ENCODE results near the gene FGA. TPM values are rescaled to one million over a fixed set of nuclear protein-coding genes. Genes with fewer than 3 reads are reported as not detected.
"Not testable (repeated sequence)": the region's sequence is repeated elsewhere in the genome, so short reads cannot be mapped to it uniquely, and the experiment has no call there.

FGA gene
- total RNA-seq, 2 donors from 2014 or later, result not detected

DNA sequence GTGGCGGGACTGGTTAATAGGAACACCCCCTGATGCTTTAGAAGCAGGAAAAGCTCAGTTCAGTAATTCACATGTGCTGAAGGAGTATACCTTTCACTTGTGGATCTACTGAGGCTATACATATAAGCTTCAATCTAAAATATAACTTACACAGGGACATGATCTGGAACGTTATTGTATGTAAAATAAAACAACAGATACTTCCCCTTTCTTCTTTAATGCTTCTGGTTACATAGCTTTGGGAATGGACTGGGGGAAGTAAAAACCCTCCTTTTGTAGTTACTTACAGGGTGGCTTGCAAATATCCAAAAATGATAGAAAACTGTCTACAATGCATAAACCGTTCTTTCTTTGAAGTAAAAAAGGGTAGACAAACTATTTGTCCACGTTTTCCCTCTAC, 20.0 kb upstream of the FGA start:
- DNase-seq, result no peak
- no peak for ATAC-seq
- intact Hi-C loops (cut with DNase I, micrococcal nuclease), result no loop called here

DNA sequence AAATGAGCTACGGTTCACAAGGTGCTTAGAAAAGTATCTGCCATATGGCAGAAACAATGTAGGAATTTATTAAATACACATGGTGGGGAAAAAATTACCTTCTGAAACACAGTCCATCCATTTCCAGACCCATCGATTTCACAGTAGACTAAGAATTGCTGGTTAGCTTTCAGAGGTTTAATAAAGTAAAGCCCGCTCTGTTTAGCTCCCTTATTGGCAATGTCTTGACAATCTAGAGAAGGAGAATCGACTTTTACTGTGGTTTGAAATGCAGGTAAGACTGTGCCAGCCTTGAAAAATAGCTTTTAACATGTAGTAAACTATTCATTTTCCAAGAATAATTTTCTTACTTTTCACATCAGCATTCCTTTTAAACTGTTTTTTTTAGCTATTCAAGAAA, 19.0 kb upstream of the FGA start:
- ATAC-seq (no peak), DNase-seq (no peak)
- intact Hi-C loops (cut with DNase I, micrococcal nuclease), result no loop called here

DNA sequence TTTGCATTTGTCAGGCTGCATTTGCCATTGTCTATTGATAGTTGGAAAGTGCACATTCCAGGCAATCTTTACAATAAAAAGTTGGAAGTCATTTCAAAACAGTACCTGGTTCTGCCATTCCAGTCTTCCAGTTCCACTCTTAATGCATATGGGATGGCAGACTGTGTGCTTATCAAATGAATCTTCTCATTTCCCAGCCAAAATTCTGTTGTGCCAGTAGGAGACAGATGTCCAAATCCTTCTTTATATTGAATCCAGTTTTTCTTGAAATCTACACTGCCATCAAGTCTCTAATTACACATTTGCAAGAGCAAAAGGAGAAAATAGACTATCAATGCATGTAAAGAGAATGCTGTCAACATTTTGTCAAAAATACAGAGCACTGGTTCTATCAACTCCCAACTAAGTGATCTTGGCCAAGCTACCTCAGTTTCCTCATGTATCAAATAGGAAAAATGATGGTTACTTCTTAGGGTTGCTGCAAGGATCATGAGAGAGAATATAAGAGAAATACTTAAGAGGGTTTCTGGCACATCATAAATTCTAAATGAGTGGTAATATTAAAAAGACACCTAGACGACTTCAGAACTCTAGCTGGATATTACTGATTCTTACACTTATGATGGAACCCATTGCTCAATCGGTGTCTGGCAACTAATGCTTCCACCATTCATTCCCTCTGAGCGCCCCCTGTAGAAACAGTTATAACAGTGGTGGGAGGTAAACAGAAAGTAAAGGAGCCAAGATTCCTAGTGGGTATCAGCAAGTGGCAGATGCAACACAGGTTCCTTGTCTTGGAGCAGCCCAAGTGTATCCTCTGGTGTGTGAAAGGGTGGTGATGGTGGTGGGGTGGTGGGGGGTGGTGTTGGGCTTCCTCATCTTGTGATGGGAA, 18.1 kb upstream of the FGA start:
- intact Hi-C loops (cut with DNase I, micrococcal nuclease), result no loop called here
- ATAC-seq, result no peak
- DNase-seq, result no peak

DNA sequence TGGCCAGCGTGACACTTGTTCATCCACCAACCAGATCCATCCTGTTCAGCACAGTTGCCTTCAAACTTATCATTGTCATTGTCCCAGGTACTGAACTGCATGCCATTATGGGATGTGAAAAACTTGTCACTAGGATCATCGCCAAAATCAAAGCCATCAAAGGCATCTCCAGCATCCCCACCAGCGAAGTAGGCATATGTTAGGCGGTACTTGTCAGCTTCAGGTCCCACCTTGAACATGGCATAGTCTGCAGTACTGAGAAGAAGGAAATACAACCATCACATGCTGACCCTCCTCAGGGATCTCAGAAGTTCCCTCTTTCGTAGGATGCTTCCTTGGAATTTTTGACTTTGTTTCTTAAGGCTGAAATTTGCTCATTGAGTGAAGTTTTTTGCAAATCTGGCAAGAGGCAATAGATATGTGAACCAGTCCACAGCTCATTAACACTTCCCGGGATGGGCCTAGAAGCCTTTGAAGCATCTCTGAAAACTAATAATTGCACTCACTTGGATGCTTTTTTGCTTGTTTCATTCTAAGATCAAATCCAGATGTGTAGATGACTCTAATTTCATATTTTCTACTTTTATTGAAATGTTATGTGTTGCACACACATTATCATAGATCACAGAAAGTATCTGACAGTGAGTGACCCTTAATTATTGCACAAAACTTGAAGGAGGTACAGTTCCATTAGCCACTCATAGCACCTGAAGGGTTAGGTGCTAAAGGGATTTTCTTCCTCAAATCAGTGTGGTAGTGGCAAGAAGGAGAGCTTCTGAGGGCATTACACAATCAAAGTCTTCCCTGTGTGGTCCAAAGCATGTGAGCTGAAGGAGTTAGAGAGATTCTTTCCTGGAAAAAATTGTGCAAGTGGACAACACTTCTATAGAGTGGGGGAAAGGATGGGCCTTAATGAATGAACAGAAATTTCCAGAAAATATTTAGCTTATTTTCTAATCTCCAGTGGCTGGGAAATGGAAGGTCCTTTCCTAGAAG, 16.5 kb upstream of the FGA start:
- no peak for ATAC-seq
- intact Hi-C loops (cut with DNase I, micrococcal nuclease), result no loop called here
- no peak for DNase-seq

DNA sequence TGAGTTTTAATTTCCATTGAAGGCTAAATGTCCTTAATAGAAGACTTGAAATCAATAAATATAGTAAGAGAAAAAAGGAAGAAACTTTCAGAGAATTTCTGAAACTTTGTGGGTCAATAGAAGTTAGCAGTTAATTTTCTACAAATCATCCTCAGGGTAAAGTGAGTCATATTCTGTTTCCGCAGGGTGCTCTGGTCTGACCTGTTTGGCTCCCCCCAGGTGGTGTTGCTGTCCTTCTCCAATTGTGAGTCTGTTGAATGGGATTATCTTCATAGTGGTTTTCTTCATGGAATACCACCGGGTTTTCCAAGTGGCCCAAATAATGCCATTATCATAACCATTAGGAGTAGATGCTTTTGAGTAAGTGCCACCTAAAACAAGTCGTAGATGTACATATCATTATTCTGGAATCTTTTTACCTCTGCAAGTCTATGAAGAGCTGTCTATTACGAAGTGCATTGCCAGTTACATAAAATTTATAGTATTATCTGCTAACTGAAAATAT, 14.2 kb upstream of the FGA start:
- ATAC-seq, result no peak
- DNase-seq, result no peak
- intact Hi-C loops (cut with DNase I, micrococcal nuclease), result no loop called here

DNA sequence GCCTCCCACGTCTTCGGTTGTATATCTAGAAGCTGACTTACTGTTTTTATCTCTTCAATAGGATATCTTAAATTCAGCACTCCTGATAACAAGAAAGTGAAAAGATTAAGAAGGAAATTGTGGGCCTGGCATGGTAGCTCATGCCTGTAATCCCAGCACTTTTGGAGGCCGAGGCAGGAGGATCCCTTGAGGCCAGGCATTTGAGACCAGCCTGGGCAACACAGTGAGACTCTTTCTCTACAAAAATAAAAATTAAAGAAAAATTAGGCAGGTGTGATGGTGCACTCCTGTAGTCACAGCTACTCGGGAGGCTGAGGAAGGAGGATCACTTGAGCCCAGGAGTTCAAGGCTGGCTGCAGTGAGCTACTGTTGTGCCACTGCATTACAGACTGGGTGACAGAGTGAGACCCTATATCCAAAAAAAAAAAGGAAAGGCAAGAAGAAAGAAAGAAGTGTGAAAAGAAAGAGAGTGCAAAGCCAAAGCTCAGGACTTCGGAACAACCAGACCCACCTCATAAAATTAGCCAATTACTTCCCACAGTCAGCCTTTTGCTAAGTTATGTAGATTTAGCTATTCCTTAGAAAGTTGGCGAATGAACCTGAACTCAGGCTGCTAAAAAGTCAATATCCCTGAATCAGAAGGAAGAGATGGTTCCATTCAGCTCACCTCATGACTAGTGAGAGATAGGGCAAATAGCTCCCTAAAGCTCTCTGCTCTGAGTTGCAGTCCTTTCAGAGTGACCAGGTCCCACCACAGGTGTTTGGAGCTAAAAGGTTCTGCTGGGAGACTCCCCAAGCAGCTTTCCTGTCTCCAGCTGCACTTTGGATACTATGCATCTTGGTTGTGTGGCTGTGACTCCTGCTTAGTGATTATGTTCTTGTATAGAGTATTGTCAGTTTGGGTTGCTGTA, 12.7 kb upstream of the FGA start:
- DNase-seq (no peak), ATAC-seq (no peak)
- intact Hi-C loops (cut with DNase I, micrococcal nuclease), result no loop called here

DNA sequence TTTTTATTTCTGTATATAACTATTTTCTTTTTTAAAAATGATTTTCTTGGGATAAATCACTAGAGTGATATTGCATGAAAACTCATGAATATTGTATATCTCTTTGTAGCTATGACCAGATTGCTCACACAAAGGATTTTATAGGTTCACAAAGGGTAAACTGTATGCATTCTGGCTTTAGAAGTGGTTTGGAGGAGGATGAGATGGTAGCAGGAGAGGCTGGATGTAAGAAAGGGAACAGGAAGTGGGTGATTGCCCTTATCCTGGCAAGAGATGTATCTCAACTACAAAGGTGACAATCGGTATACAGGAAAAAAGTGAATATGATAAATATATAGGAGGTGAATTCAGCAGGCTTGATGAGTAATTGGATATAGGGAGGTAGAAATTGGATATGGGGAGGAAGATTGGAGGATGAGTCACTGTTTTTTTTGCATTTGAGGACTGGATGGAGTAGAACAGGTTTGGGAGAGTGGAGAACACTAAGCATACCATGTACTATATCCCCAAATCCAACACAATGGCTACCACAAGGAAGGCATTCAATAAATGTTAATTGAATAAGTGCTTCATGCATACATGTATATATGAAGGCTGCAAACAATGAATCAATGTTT, 12.0 kb upstream of the FGA start:
- no peak for ATAC-seq
- intact Hi-C loops (cut with DNase I, micrococcal nuclease), result no loop called here
- no peak for DNase-seq

DNA sequence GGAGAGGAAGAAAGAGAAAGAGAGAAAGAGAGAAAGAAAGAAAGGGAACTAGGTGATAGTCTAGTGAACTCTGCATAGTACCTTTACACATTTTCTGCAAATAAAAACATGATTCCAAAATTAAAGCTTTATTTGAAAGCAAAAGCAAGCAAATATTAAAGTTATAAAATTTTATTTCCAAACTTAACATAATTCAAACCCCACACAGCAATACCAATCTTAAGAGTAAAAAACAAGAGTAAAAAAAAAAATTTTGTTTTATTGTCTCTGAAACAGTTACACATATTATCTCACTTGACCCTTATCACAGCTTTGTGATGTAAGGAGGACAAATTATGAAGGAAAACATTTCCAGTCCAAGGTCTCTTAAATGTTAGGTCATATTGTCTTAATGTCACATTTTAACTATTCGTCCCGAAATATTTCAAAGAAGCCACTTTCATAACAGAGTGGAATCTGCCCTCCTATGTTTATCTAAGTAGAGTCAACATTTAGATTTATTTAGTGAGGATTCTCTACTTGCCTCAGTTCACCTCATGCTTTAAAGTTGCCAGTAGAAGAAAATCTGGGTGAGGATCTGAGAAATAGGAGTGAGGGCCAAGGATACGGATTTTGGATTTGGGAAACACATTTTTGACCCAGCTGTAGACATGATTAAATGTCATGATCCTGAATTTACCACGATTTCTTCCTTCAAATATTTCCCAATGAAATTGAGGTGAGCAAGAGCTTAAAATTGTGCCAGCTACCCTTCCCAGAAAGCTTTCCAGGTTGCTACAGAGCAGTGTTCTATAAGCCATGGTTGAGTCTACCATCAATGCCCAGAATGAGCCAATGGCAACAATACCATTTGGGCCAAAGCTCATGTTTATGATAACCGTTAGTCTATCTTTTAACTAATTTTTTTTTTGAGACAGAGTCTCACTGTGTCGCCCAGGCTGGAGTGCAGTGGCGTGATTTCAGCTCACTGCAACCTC, 7.5 kb upstream of the FGA start:
- ATAC-seq (no peak), DNase-seq (no peak)
- intact Hi-C loops (cut with DNase I, micrococcal nuclease), result no loop called here

DNA sequence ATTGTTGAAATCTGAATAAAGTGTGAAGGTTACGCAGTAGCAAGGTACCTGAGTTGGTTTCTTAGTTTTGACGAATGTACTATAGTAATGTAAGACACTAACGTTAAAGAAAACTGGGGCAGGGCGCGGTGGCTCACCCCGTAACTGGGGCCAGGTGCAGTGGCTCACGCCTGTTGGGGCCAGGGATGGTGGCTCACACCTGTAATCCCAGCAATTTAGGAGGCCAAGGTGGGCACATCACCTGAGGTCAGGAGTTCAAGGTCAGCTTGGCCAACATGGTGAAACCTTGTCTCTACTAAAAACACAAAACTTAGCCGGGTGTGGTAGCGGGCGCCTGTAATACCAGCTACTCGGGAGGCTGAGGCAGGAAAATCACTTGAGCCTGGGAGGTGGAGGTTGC, 6.7 kb upstream of the FGA start:
- ATAC-seq; intact Hi-C loops (cut with DNase I, micrococcal nuclease); DNase-seq: not testable (repeated sequence)

DNA sequence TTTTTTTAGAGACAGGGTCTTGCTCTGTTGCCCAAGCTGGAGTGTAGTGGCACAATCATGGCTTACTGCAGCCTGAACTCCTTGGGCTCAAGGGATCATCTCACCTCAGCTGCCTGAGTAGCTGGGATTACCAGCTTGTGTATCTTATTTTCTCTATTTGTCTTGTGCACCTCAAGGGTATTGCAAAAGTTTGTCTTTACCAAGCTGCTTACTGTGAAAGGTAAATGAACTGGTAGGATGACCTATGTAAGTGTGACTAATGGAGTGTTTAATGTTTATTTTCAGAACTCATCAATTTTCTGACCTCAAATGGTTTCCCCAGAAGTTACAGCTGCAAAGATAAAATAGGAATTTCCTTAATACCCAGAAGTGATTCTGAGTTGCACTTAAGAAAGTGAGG, 5.3 kb upstream of the FGA start:
- no peak for ATAC-seq
- intact Hi-C loops (cut with DNase I, micrococcal nuclease), result no loop called here
- DNase-seq, result no peak

DNA sequence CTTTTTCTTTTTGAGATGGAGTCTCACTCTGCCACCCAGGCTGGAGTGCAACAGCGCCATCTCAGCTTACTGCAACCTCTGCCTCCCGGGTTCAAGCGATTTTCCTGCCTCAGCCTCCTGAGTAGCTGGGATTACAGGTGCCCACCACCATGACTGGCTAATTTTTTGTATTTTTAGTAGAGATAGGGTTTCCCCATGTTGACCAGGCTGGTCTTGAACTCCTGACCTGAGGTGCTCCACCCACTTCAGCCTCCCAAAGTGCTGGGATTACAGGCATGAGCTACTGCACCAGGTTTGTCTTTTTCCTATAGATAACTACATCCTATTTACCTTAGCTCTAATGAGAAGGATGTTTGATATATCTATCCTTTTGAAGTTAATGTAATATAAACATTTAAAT, 3.8 kb upstream of the FGA start:
- ATAC-seq; intact Hi-C loops (cut with DNase I, micrococcal nuclease); DNase-seq: not testable (repeated sequence)

DNA sequence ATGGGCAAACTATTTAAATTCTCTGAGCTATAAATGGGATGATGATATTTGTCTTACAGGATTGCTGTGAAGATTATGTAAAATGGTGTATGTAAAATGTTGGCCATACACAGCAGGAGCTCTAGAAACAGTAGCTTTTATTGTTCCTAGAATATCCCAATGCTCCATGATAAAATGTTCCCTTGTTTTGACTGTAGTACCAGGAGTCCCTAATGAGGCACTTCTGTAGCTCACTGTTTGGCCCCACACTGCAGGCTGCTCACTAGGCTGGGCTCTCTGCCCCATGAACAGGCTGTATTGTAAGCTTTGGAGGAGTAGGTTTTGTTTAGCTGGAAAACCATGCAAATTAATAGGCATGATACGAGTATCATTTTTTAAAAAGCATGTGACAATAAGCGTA, 3.3 kb upstream of the FGA start:
- no peak for ATAC-seq
- intact Hi-C loops (cut with DNase I, micrococcal nuclease), result no loop called here
- DNase-seq, result no peak

DNA sequence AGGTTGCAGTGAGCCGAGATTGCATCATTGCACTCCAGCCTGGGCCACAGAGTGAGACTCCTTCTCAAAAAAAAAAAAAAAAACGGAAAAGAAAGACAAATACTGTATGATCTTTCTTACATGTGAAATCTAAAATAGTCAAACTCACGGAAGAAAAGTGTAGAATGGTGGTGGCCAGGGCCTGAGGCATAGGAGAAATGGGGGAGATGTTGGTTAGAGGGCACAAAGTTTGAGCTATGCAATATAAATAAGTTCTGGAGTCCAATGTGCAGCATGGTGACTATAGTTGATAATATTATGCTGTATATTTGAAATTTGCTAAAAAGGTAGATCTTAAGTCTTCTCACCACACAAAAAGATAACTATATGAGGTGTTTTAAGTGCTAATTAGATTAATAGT, 1.3 kb upstream of the FGA start:
- DNase-seq, result no peak
- no peak for ATAC-seq
- intact Hi-C loops (cut with DNase I, micrococcal nuclease), result no loop called here

DNA sequence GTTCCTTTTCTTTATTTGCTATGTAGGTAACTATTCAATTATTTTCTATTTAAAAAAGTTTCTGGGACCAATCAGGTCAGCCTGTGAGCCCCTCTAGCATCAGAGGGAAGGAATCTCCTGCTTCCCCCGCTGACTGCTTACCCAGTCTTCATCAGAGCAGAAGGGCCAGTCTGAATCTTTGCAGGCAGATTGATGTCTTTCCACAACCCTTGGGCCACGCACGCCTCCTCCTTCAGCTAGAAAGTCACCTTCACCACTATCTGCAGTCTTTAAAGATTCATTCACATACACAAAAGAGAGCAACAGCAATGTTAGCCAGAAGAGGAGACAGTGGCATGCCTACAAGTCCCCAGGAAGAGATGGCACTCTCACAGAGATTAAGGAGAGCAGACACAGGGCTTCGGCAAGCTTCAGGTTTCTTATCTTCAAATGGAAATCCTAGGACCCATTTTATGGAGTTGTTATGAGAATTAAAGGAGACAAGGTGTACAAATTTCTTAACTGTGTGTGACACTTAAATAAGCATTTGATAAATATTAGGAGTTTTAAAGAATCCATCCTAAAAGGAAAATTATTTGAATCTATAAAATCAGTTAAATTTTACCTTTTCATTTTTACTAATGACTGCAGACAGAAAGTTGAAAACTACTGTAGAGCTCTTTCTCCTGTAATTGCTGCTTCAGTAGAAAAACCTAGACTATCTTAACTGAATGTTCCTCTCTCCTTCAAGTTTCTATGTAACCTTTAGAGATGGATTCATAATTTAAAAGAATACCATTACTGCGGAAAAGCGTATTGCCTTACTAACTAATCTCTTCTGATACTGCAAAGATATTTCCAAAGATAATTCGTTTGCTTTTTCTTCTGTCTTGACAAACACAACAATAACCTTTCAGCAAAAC, 995 bp downstream of the FGA start:
- intact Hi-C loops (cut with DNase I, micrococcal nuclease), result no loop called here
- ATAC-seq (no peak), DNase-seq (no peak)

DNA sequence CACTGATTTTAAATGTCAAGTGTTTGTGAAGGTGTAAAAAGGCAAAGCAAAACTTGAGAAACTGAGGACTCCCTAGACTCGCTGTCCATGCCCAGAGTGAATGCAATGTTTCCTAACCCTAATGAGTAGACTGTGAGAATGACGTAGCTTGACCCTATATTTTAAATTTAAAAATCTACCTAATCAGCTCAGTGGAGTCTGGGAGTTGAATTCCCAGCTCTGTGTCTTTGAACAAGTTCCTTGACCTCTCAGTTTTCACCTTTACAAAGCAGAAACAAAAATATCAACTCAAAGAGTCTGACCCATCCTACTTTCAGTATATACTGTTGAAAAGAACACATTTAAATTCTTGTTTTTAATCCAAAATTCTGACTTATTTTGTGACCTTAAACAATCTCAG, 2.3 kb downstream of the FGA start:
- no peak for DNase-seq
- ATAC-seq, result no peak
- intact Hi-C loops (cut with DNase I, micrococcal nuclease), result no loop called here

Measured in left colon (tissue), 2 donors.